Subcutaneous abdominal adipose tissue (tissue), 5 donors: ENCODE measurements around the gene ITM2C.

Experiments used
- H3K27ac ChIP-seq: one replicate; pipeline ENCODE4 v1.7.0; 2013; ENCODE audit warnings: low read depth, mild to moderate bottlenecking, inconsistent platforms, low read length, moderate library complexity
- H3K27me3 ChIP-seq, 5 donors: one replicate each; pipeline ENCODE4 v1.7.0; 2013; ENCODE audit warnings: low read length in 5 of 5, inconsistent platforms in 1 of 5; ENCODE audit not compliant: control insufficient read depth in 5 of 5, insufficient read depth in 4 of 5
- H3K36me3 ChIP-seq, 5 donors: one replicate each; pipeline ENCODE4 v1.7.0; 2013; ENCODE audit warnings: low read length in 5 of 5; ENCODE audit not compliant: control insufficient read depth in 5 of 5, insufficient read depth in 5 of 5
- H3K4me1 ChIP-seq, 5 donors: one replicate each; pipeline ENCODE4 v1.7.0; 2013; ENCODE audit warnings: low read length in 5 of 5, mild to moderate bottlenecking in 3 of 5, moderate library complexity in 1 of 5; ENCODE audit not compliant: control insufficient read depth in 5 of 5, insufficient read depth in 5 of 5
- H3K4me3 ChIP-seq, 5 donors: one replicate each; pipeline ENCODE4 v1.7.0; 2013; ENCODE audit warnings: low read length in 5 of 5, low read depth in 1 of 5
- H3K9ac ChIP-seq, 5 donors: one replicate each; pipeline ENCODE4 v1.7.0; 2013; ENCODE audit warnings: low read length in 5 of 5, mild to moderate bottlenecking in 4 of 5, moderate library complexity in 3 of 5
- H3K9me3 ChIP-seq, 5 donors: one replicate each; pipeline ENCODE4 v1.7.0; 2013; ENCODE audit warnings: low read length in 5 of 5; ENCODE audit not compliant: control insufficient read depth in 5 of 5
- donor health status: healthy.
- donor health status: healthy.
- donor health status: healthy.
- donor health status: healthy.
- donor health status: healthy.

ITM2C gene

DNA sequence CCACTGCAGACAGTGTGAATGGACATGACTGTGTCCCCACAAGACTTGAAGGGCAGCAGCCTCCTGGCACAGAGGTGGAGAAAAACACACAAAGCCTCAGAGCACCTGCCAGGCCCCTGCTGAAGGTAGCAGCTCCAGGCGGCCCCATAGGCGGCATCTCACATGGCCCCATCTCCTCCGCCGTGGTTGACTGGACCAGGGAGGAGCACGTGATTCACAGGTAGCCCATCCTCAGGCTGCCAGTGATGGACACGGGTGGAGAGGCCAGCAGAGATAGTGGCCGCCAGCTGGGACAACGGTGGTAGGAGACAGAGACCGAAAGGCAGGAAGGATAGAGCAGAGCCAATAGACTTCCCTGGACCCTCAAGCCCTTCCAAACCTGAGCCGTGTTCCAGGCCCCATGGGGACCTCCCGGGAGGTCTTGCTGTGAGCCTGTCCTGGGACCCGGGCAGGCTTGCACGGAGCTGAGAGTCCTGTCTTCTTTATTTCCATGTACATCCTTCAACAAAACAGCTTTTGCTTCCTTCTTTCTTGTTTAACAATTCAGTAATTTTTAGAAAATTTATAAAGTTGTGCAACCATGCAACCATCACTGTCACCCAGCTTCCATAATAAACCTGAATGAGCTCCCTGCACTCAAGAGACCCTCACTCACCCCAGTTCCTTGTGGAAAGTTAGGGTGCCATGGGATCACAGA lies 33.4 kb downstream of the ITM2C start:
- Histone ChIP-seq H3K4me1 (peaks cover 0 to 6% (median 0%) of the 10 kb centered on the region in 5 donors), H3K9me3 (no peaks in the 10 kb centered on the region), H3K36me3 (no peaks in the 10 kb centered on the region), H3K27me3 (peaks cover 7 to 35% (median 11%) of the 10 kb centered on the region in 5 donors), H3K27ac (no peak overlapping the region), H3K9ac (no peak overlapping the region), H3K4me3 (no peak overlapping the region)

DNA sequence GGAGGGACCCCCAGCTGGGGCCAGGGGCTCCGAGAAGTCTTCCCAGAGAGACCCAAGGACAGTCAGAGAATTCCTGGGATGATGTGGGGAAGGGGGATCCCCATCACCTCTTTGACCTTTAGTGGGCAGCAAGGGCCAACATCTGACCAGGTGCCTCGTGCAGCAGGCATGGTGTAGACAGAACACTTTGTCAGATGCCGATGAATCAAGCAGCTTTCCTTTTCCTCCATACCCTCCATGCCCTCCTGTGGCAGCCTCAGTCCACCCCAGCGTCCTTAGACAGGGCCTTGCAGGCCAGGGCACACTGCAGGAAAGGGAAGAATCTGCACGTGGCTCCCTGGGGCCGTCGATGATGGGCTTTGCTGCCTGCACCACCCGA lies 34.0 kb downstream of the ITM2C start:
- H3K27me3 ChIP-seq, result peaks cover 4 to 31% (median 10%) of the 10 kb centered on the region in 5 donors
- H3K9ac ChIP-seq, result no peak overlapping the region
- H3K27ac ChIP-seq, result no peak overlapping the region
- no peak overlapping the region for H3K4me3 ChIP-seq
- no peaks in the 10 kb centered on the region for H3K36me3 ChIP-seq
- peaks cover 0 to 6% (median 0%) of the 10 kb centered on the region in 5 donors for H3K4me1 ChIP-seq
- no peaks in the 10 kb centered on the region for H3K9me3 ChIP-seq

DNA sequence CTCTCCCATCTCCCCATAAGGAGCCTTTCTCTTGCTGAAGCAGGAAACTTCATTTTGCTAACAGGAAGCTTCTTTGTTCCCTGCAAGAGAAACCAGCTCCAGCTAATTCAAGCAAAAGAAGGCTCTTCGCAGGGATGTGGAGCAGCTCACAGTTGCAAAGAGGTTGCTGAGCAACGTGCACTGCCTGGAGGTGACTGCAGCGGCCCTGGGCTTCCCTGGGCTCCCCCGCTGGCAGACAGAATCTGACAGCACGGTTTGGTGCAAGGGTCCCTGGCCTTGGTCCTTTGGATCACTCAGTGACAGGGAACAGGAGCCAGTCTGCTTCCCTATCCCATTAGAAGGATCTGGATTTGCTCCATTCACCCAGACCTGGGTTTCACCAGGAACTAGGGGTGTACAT lies 34.5 kb downstream of the ITM2C start:
- H3K9me3 ChIP-seq, result no peaks in the 10 kb centered on the region
- no peak overlapping the region for H3K9ac ChIP-seq
- H3K27me3 ChIP-seq, result peaks cover 3 to 26% (median 10%) of the 10 kb centered on the region in 5 donors
- peaks cover 0 to 6% (median 0%) of the 10 kb centered on the region in 5 donors for H3K4me1 ChIP-seq
- H3K36me3 ChIP-seq, result no peaks in the 10 kb centered on the region
- no peak overlapping the region for H3K4me3 ChIP-seq
- no peak overlapping the region for H3K27ac ChIP-seq

DNA sequence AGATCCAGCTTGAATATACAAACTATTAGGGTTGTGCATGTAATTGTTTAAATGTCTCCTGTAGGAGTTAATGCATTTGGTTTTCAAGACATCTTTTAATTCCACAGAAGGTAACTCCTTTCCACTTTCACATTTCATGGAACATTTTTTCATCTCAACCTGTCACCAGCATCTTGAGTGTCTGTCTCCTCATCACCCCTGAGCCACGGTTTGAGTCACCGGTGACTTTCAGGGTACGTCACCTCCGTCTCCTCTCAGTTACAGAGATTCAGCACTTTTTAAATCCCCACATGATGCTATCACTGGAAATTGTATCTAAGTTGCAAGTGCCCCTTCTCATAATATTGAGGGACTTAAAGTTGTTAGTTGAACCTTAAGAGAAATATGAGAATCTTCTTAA lies 35.0 kb downstream of the ITM2C start:
- Histone ChIP-seq H3K27ac (no peak overlapping the region), H3K4me3 (no peak overlapping the region), H3K9me3 (no peaks in the 10 kb centered on the region), H3K27me3 (peaks cover 3 to 23% (median 10%) of the 10 kb centered on the region in 5 donors), H3K4me1 (peaks cover 0 to 6% (median 0%) of the 10 kb centered on the region in 5 donors), H3K9ac (no peak overlapping the region), H3K36me3 (no peaks in the 10 kb centered on the region)

DNA sequence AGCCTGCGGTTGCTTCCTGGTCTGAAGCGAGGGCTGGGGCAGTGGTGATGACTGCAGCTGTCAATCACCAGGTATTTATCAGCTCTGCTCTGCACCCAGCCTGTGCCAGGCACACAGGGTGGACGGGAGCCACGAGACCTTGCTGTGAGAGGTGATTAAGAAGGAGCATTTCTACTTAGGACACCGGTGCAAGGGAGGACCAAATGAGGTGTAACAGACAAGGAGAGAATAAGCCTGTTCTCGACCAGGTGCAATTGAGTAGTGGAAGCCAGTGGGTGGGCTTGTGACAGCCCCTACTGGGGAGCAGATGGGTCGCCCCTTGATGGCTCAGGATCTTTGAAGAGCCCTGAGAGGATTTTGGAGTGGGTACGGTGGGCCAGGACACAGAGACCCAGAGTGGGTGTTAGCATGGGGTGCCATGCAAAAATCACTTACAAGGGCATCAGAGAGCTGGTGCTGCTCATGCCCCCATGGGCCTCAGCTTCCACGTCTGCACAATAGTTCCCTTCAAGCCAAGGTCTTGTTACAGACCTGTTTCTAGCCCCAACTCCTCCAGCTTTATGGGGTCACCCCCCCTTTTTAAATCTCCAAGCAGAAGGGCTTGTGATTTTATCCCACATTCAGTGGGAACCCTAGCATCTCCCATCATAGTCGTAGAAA lies 35.7 kb downstream of the ITM2C start:
- Histone ChIP-seq H3K4me1 (peaks cover 0 to 6% (median 0%) of the 10 kb centered on the region in 5 donors), H3K9me3 (no peaks in the 10 kb centered on the region), H3K4me3 (no peak overlapping the region), H3K27ac (no peak overlapping the region), H3K36me3 (no peaks in the 10 kb centered on the region), H3K27me3 (peaks cover 3 to 22% (median 10%) of the 10 kb centered on the region in 5 donors), H3K9ac (no peak overlapping the region)

DNA sequence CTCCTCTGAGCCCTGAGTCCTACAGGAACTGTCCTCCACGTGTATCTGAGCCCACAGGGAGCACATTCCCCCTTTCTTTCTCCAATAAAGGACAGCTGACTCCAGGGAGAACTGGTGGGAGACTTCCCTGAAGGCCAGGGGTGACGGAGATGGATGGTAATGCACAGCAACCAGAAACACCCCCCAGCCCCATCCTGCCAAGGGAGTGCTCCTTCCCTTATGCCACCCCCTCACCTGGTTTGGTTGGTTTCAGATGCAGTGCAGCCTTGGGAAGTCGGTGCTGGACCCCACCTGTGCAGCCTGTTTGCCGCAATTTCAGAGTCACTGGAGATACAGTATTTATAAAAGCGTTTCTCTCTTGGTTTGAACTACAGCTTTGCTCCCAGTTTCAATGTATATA lies 36.3 kb downstream of the ITM2C start:
- Histone ChIP-seq H3K4me1 (peaks cover 0 to 6% (median 0%) of the 10 kb centered on the region in 5 donors), H3K27ac (no peak overlapping the region), H3K36me3 (no peaks in the 10 kb centered on the region), H3K4me3 (no peak overlapping the region), H3K9me3 (no peaks in the 10 kb centered on the region), H3K9ac (no peak overlapping the region), H3K27me3 (peaks cover 3 to 20% (median 10%) of the 10 kb centered on the region in 5 donors)

DNA sequence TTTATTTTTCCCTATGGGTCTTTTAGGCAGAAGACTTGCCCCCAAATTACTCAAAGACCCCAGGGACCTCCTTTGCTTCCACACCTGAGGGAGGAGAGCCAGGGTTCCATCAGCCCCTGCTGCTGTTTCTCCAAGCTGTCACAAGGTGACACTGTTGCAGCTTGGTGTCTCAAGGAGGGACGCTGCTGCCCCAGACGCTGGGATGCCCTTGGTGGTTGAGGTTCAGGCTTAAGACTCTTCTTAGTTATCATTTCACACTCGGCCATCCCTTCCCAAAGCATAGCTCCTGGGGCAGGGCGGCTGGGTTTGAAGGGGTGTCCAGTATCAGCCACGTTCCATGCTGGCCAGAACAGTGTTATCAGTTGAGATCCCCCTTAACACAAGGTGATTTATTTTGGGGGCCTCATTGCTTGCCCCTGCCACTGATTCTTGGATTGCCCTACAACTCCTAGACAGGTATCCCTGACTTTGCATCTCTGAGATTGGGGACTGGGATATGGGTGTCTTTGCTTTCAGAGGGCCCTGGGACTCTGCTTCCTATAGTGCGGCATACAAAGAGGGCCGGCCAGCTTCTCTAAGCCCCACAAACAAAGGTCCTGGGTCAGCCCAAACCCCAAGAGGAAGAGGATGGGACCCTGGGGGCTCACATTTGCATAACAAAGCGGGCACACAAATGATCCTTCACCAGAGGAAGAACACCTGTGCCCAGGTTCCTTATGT lies 37.6 kb downstream of the ITM2C start:
- Histone ChIP-seq H3K4me1 (peaks cover 0 to 6% (median 0%) of the 10 kb centered on the region in 5 donors), H3K36me3 (no peaks in the 10 kb centered on the region), H3K27ac (no peak overlapping the region), H3K9me3 (no peaks in the 10 kb centered on the region), H3K4me3 (no peak overlapping the region), H3K9ac (no peak overlapping the region), H3K27me3 (peaks cover 0 to 11% (median 4%) of the 10 kb centered on the region in 5 donors)

DNA sequence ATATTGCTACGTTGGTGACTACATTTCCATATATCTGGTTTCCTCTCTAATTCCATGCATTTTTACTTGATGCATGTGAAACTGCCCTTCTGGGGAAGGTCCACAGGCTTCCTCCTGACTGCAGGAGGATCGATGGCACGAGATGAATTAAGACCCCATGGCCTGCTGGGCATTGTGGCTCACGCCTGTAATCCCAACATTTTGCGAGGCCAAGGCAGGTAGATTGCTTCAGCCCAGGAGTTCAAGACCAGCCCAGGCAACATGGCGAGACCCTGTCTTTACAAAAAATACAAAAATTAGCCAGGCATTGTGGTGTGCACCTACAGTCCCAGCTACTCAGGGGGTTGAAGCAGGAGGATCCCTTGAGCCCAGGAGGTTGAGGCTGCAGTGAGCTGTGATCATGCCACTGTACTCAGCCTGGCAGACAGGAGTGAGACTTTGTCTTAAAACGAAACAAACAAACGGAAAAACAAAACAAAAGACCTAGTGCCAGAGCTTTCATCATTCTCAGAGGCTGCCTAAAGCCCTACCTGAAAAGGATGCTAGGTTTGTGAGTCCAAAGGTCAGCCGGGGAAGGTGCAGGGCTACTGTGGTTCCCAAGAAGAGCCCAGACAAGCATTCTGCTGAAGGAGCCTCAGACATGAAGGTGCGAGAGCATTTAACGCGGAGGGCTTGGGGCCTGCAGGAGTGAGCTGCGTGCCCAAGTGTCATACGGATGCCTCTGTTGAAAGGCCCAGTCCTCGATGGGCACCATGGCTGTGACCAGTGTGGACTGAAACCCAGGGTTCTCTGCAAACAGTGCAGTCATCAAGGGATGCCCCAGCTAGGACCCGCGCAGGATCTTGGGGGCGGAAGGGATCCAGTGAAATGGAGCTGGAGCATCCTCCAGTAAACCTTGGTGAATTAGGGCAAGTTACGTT lies 38.7 kb downstream of the ITM2C start:
- H3K9me3 ChIP-seq, result no peaks in the 10 kb centered on the region
- H3K36me3 ChIP-seq, result no peaks in the 10 kb centered on the region
- no peak overlapping the region for H3K27ac ChIP-seq
- H3K27me3 ChIP-seq, result peaks cover 0 to 11% (median 4%) of the 10 kb centered on the region in 5 donors
- no peak overlapping the region for H3K9ac ChIP-seq
- peaks cover 0 to 9% (median 0%) of the 10 kb centered on the region in 5 donors for H3K4me1 ChIP-seq
- no peak overlapping the region for H3K4me3 ChIP-seq

DNA sequence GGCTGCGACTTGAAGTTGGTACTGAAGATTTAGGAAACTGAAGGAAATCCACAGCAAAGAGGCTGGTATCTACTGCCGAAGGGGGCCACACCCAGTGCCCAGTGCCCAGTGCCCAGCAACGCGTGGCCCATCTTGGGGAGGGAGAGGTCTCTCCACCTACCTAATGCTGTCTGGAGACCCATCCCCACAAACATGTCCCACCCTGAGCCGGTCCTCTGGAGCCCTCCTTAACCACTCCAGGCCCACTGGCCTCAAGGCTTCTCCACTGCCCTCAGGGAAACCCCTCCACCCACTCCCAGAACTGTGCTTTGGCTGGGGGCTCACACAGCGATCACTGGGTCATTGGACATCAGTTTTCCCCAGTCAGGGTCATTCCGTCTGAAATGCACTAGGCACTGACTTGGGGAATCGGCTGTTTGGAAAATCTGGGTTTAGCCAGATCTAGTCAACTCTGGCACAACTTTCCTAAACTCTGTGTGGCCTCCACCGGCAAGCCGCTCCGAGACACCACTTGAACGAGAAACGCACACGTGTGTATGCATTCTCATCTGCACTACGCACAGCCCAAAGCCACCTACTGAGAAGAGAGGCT lies 40.2 kb downstream of the ITM2C start:
- peaks cover 0 to 7% (median 4%) of the 10 kb centered on the region in 5 donors for H3K27me3 ChIP-seq
- H3K4me1 ChIP-seq, result peaks cover 0 to 3% (median 0%) of the 10 kb centered on the region in 5 donors
- no peak overlapping the region for H3K9ac ChIP-seq
- H3K9me3 ChIP-seq, result no peaks in the 10 kb centered on the region
- no peak overlapping the region for H3K4me3 ChIP-seq
- no peak overlapping the region for H3K27ac ChIP-seq
- H3K36me3 ChIP-seq, result no peaks in the 10 kb centered on the region
